ENCODE data around the gene NOS1AP.

Gene NOS1AP

GRCh38 chr1:162366671-162367070 lies 297.2 kb downstream of the NOS1AP start:
- DNase-seq (ENCODE audit: low read depth in 2 of 2) = no peak

GRCh38 chr1:162367073-162367472 lies 297.6 kb downstream of the NOS1AP start:
- no peak for DNase-seq (ENCODE audit: low read depth in 2 of 2)

GRCh38 chr1:162367772-162368171 lies 298.3 kb downstream of the NOS1AP start:
- DNase-seq (ENCODE audit: low read depth in 2 of 2) = no peak

GRCh38 chr1:162368451-162368850 lies 299.0 kb downstream of the NOS1AP start:
- no peak for DNase-seq (ENCODE audit: low read depth in 2 of 2)

GRCh38 chr1:162369571-162369970 lies 300.1 kb downstream of the NOS1AP start:
- no peak for DNase-seq (ENCODE audit: low read depth in 2 of 2)

- DNase-seq (ENCODE audit: low read depth in 2 of 2) = no peak
These were observed 300.7 kb downstream of the NOS1AP start for GRCh38 chr1:162370161-162370560.

- no peak for DNase-seq (ENCODE audit: low read depth in 2 of 2)
These were observed 301.2 kb downstream of the NOS1AP start for GRCh38 chr1:162370721-162371120.

GRCh38 chr1:162371611-162372010 lies 302.1 kb downstream of the NOS1AP start:
- no peak for DNase-seq (ENCODE audit: low read depth in 2 of 2)

GRCh38 chr1:162372159-162373071 lies 302.9 kb downstream of the NOS1AP start:
- DNase-seq (ENCODE audit: low read depth in 2 of 2) = no peak

- DNase-seq (ENCODE audit: low read depth in 2 of 2) = no peak
These were observed 303.6 kb downstream of the NOS1AP start for GRCh38 chr1:162373072-162373427.

- DNase-seq (ENCODE audit: low read depth in 2 of 2) = no peak
These were observed 304.2 kb downstream of the NOS1AP start for GRCh38 chr1:162373541-162374260.

GRCh38 chr1:162374406-162374805 lies 304.9 kb downstream of the NOS1AP start:
- DNase-seq (ENCODE audit: low read depth in 2 of 2) = no peak

- DNase-seq (ENCODE audit: low read depth in 2 of 2) = no peak
These were observed 306.0 kb downstream of the NOS1AP start for GRCh38 chr1:162375463-162375862.

GRCh38 chr1:162376691-162377090 lies 307.2 kb downstream of the NOS1AP start, which contains the start of gene SPATA46:
Gene SPATA46 (minus strand): TSS chr1:162376854. CDS start chr1:162376790, 64 bp downstream.
- no peak for DNase-seq (ENCODE audit: low read depth in 2 of 2)

- no peak for DNase-seq (ENCODE audit: low read depth in 2 of 2)
These were observed 310.8 kb downstream of the NOS1AP start for GRCh38 chr1:162380061-162380846.

GRCh38 chr1:162381383-162381782 lies 311.9 kb downstream of the NOS1AP start, which contains the start of gene C1orf226:
Gene C1orf226 (plus strand): TSS chr1:162381728. CDS start chr1:162381902, 174 bp downstream.
- DNase-seq (ENCODE audit: low read depth in 2 of 2) = no peak

GRCh38 chr1:162381941-162382750 lies 312.7 kb downstream of the NOS1AP start:
- DNase-seq (ENCODE audit: low read depth in 2 of 2) = no peak

- DNase-seq (ENCODE audit: low read depth in 2 of 2) = no peak
These were observed 313.6 kb downstream of the NOS1AP start for GRCh38 chr1:162383091-162383490.

- DNase-seq (ENCODE audit: low read depth in 2 of 2) = no peak
These were observed 314.0 kb downstream of the NOS1AP start for GRCh38 chr1:162383516-162383915.

GRCh38 chr1:162384116-162384515 lies 314.6 kb downstream of the NOS1AP start:
- no peak for DNase-seq (ENCODE audit: low read depth in 2 of 2)
